Stomach smooth muscle (tissue), 2 donors: ENCODE results near the gene TGM2.

Experiments used
- H3K27ac ChIP-seq: one replicate; pipeline ENCODE4 v1.7.0; 2013; ENCODE audit warnings: mild to moderate bottlenecking, low read length, inconsistent platforms
- H3K27me3 ChIP-seq, 2 donors: one replicate each; pipeline ENCODE4 v1.7.0; 2013; ENCODE audit warnings: low read length in 2 of 2; ENCODE audit not compliant: insufficient read depth in 2 of 2, control insufficient read depth in 1 of 2
- H3K36me3 ChIP-seq, 2 donors: one replicate each; pipeline ENCODE4 v1.7.0; 2013; ENCODE audit warnings: low read length in 2 of 2; ENCODE audit not compliant: control insufficient read depth in 2 of 2, insufficient read depth in 2 of 2
- H3K4me1 ChIP-seq: one replicate; pipeline ENCODE4 v1.7.0; 2013; ENCODE audit warnings: low read length; ENCODE audit not compliant: control insufficient read depth, insufficient read depth
- H3K4me3 ChIP-seq, 2 donors: one replicate each; pipeline ENCODE4 v1.7.0; 2013; ENCODE audit warnings: low read length in 2 of 2
- H3K9ac ChIP-seq, 2 donors: one replicate each; pipeline ENCODE4 v1.7.0; 2013; ENCODE audit warnings: low read length in 2 of 2, mild to moderate bottlenecking in 1 of 2
- H3K9me3 ChIP-seq, 2 donors: one replicate each; pipeline ENCODE4 v1.7.0; 2013; ENCODE audit warnings: low read length in 2 of 2; ENCODE audit not compliant: control insufficient read depth in 2 of 2
- donor health status: healthy.
- donor health status: Pancreatic carcinoma.

The TGM2 gene

GRCh38 chr20:38198238-38198861 is 33.3 kb upstream of the TGM2 start:
- no peaks in the 10 kb centered on the region for H3K36me3 ChIP-seq
- peaks cover 0 to 2% of the 10 kb centered on the region in 2 donors for H3K27me3 ChIP-seq
- H3K27ac ChIP-seq: no peak overlapping the region
- H3K4me1 ChIP-seq: peaks cover 8% of the 10 kb centered on the region
- H3K9ac ChIP-seq: no peak overlapping the region
- H3K9me3 ChIP-seq: no peaks in the 10 kb centered on the region
- H3K4me3 ChIP-seq: no peak overlapping the region

GRCh38 chr20:38197619-38198018 is 32.5 kb upstream of the TGM2 start:
- no peak overlapping the region for H3K27ac ChIP-seq
- H3K4me1 ChIP-seq: peaks cover 8% of the 10 kb centered on the region
- H3K36me3 ChIP-seq: no peaks in the 10 kb centered on the region
- H3K4me3 ChIP-seq: no peak overlapping the region
- no peaks in the 10 kb centered on the region for H3K9me3 ChIP-seq
- H3K27me3 ChIP-seq: peaks cover 0 to 2% of the 10 kb centered on the region in 2 donors
- no peak overlapping the region for H3K9ac ChIP-seq

- Histone ChIP-seq H3K9me3 (no peaks in the 10 kb centered on the region), H3K4me1 (peaks cover 8% of the 10 kb centered on the region), H3K9ac (no peak overlapping the region), H3K27me3 (peaks cover 0 to 2% of the 10 kb centered on the region in 2 donors), H3K36me3 (no peaks in the 10 kb centered on the region), H3K4me3 (no peak overlapping the region), H3K27ac (no peak overlapping the region)
These were observed 32.1 kb upstream of the TGM2 start for GRCh38 chr20:38197217-38197616.

- H3K27me3 ChIP-seq: peaks cover 0 to 2% of the 10 kb centered on the region in 2 donors
- H3K9ac ChIP-seq: no peak overlapping the region
- peaks cover 11% of the 10 kb centered on the region for H3K4me1 ChIP-seq
- no peaks in the 10 kb centered on the region for H3K36me3 ChIP-seq
- H3K9me3 ChIP-seq: no peaks in the 10 kb centered on the region
- H3K4me3 ChIP-seq: no peak overlapping the region
- H3K27ac ChIP-seq: no peak overlapping the region
These were observed 31.5 kb upstream of the TGM2 start for GRCh38 chr20:38196592-38196991.

GRCh38 chr20:38196076-38196475 is 31.0 kb upstream of the TGM2 start:
- no peak overlapping the region for H3K27ac ChIP-seq
- H3K9ac ChIP-seq: no peak overlapping the region
- peaks cover 16% of the 10 kb centered on the region for H3K4me1 ChIP-seq

GRCh38 chr20:38195521-38195920 is 30.5 kb upstream of the TGM2 start:
- H3K27ac ChIP-seq: no peak overlapping the region
- no peaks in the 10 kb centered on the region for H3K36me3 ChIP-seq
- peaks cover 22% of the 10 kb centered on the region for H3K4me1 ChIP-seq
- no peak overlapping the region for H3K9ac ChIP-seq
- H3K27me3 ChIP-seq: peaks cover 0 to 2% of the 10 kb centered on the region in 2 donors
- no peaks in the 10 kb centered on the region for H3K9me3 ChIP-seq
- H3K4me3 ChIP-seq: no peak overlapping the region

More at GRCh38 chr20:38196076-38196475, 31.0 kb upstream of the TGM2 start:
- Histone ChIP-seq H3K4me3 (no peak overlapping the region), H3K9me3 (no peaks in the 10 kb centered on the region), H3K36me3 (no peaks in the 10 kb centered on the region), H3K27me3 (peaks cover 0 to 2% of the 10 kb centered on the region in 2 donors)

- peaks cover 0 to 2% of the 10 kb centered on the region in 2 donors for H3K27me3 ChIP-seq
- no peaks in the 10 kb centered on the region for H3K36me3 ChIP-seq
- H3K4me3 ChIP-seq: no peak overlapping the region
- no peak overlapping the region for H3K9ac ChIP-seq
- peaks cover 22% of the 10 kb centered on the region for H3K4me1 ChIP-seq
- H3K9me3 ChIP-seq: no peaks in the 10 kb centered on the region
- no peak overlapping the region for H3K27ac ChIP-seq
These were observed 30.0 kb upstream of the TGM2 start for GRCh38 chr20:38194971-38195504.

- Histone ChIP-seq H3K36me3 (no peaks in the 10 kb centered on the region), H3K9me3 (no peaks in the 10 kb centered on the region), H3K27ac (no peak overlapping the region), H3K4me3 (no peak overlapping the region), H3K9ac (no peak overlapping the region), H3K4me1 (peaks cover 22% of the 10 kb centered on the region), H3K27me3 (peaks cover 0 to 2% of the 10 kb centered on the region in 2 donors)
These were observed 28.6 kb upstream of the TGM2 start for GRCh38 chr20:38193586-38194105.

- Histone ChIP-seq H3K27ac (no peak overlapping the region), H3K4me3 (no peak overlapping the region), H3K9me3 (no peaks in the 10 kb centered on the region), H3K27me3 (peaks cover 0 to 2% of the 10 kb centered on the region in 2 donors), H3K9ac (no peak overlapping the region), H3K36me3 (no peaks in the 10 kb centered on the region), H3K4me1 (peaks cover 22% of the 10 kb centered on the region)
These were observed 27.3 kb upstream of the TGM2 start for GRCh38 chr20:38192323-38192885.

- Histone ChIP-seq H3K4me1 (peaks cover 20% of the 10 kb centered on the region), H3K4me3 (no peak overlapping the region), H3K36me3 (no peaks in the 10 kb centered on the region), H3K9ac (no peak overlapping the region), H3K9me3 (no peaks in the 10 kb centered on the region), H3K27me3 (peaks cover 0 to 2% of the 10 kb centered on the region in 2 donors), H3K27ac (peak overlapping the region; percentile 31)
These were observed 26.6 kb upstream of the TGM2 start for GRCh38 chr20:38191654-38192053.

GRCh38 chr20:38190936-38191371 is 25.9 kb upstream of the TGM2 start:
- Histone ChIP-seq H3K27ac (peak overlapping the region; percentile 31), H3K4me1 (peaks cover 14% of the 10 kb centered on the region), H3K27me3 (peaks cover 0 to 2% of the 10 kb centered on the region in 2 donors), H3K4me3 (no peak overlapping the region), H3K9me3 (no peaks in the 10 kb centered on the region), H3K36me3 (no peaks in the 10 kb centered on the region), H3K9ac (no peak overlapping the region)
